HG03060 (cell line): ENCODE measurements around the gene RIBC2.
"Not testable (repeated sequence)": the region's sequence is repeated elsewhere in the genome, so short reads cannot be mapped to it uniquely, and the experiment has no call there.

ENCODE experiments used
- ATAC-seq: cut with Tn5 transposase; IDR thresholded peaks from one replicate; pipeline ENCODE4 v1.9.1; 2021; ENCODE audit warnings: low read depth, moderate number of reproducible peaks; ENCODE audit not compliant: unreplicated experiment

The RIBC2 gene

GRCh38 chr22:45413368-45414211, at the start of gene RIBC2, which contains the start of gene SMC1B:
TSS of gene RIBC2 (plus strand) at chr22:45413693. CDS start at chr22:45413887, 194 bp downstream.
TSS of gene SMC1B (minus strand) at chr22:45413599. CDS start at chr22:45413567, 32 bp downstream.
- ATAC-seq = no peak

DNA sequence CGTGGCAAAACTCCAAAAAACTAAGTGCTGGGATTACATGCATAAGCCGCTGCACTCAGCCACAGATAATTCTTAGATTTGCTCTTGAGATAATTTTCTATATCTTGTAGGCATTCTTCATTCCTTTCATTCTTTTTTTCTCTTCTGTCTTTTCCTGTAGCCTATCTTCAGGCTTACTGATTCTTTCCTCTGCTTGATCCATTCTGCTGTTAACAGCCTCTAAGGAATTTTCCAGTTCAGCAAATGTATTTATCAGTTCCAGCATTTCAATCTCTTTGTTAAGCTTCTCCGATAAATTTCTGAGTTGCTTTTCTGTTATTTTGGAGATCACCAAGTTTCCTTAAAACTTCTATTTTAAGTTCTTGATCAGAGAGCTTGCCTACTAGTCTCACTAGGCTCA, 46.8 kb upstream of the RIBC2 start:
- ATAC-seq = no peak

DNA sequence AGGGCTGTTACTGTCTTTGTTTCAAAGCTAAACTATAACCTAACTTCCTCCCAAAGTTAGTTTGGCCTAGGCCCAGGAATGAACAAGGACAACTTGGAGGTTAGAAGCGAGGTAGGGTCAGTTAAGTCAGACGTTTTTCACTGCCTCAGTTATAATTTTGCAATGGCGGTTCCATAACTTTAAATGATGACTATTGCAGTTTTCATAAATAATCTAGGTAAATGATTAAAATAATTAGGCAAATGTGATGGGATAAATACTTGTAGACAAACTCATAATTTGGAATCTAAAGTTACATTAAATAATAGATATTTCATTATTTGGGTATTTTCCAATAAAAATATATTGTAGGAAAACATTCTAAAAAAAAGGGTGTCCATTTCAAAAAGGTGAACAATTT, 39.9 kb upstream of the RIBC2 start:
- not testable (repeated sequence) for ATAC-seq

- no peak for ATAC-seq
Measured at GRCh38 chr22:45376009-45376408, 37.5 kb upstream of the RIBC2 start.

DNA sequence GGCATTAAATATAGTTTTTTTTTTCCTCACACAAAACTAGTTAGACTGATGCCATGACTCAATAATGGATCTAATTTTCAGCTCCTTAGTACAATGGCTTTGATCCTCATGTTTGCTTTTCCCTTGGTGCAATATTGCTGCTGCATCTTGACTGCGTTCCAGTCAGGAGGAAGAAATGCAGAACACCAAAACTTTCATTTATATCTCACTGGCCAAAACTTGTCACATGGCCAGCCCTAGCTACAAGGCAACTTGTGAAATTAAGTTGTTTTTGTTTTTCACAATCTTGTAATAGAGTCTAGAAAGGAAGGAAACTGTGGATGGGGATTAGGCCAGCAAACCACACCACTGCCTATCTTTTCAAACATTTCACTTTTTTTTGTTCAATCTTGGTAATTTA, 36.8 kb upstream of the RIBC2 start:
- ATAC-seq = no peak

DNA sequence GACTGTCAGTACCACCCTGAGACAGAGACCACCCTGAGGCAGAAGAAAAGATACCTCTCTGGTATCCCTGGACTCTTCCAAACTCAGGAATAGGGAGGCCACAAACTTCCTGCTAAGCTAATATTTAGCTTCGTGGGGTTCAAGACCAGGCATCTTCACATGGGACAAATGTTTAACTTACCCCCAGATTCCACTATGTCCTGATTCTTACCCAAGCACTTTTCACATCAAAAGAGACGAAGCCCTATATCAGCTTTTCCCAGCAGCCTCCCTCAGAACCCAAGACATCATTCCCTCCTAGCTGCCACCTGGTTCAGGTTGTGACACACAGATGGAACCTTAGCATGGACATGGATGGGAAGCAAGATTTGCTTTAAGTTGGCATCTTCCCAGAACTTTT, 32.1 kb upstream of the RIBC2 start:
- ATAC-seq = no peak

DNA sequence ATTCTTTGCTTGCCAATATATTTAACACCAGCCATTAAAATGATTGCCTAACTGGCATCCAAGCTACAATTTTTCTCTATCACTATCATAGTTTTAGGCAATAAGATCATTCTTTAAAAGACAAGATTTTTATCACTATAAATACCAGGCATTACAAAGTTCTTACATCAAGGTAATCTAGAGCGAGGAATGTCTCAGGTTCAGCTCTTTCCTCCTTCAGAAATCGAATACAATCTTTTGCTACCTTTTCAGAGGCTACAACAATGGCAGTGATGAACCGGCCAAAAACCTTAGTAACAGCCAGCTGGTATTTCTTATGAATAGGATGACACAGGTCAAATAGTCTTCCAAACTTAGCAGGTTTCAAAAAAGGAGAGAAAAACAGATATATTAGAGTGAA, 23.9 kb upstream of the RIBC2 start:
- no peak for ATAC-seq

DNA sequence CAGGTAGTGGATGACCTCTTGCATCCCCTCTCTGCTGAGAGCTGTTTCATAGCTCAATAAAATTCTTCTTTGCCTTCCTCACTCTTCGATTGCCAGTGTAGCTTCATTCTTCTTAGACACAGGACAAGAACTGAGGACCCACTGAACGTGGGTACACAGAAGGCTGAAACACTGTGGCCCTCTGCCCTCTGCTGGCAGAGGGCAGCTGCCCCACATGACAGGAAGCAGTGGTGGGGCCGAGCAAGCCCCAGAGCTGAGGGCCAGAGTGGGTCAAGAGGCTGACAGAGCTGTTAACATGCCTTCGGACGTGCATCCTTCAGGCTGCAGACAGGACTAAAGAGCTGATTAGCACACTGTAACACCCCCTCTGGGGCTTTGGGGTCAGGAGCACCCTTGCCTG, 15.7 kb upstream of the RIBC2 start:
- ATAC-seq = no peak

DNA sequence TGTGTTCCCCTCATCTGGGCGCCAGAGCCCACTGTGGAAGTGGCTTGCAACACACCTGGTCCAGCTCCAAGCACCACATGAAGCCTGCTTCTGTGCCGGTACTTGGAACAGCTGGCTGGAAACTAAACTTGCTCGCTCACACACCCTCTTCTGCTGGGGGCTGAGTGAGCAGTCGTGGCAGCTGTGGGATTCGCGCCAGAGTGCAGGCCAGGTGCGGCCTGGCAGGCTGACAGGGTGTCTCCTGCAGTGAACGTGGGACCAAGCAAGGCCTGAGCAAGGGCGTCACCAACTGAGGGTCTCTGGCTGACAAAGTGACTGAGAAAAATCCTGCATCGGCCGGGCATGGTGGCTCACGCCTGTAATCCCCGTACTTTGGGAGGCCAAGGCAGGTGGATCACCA, 15.3 kb upstream of the RIBC2 start:
- ATAC-seq = no peak

GRCh38 chr22:45399712-45400445, 13.6 kb upstream of the RIBC2 start:
- no peak for ATAC-seq

DNA sequence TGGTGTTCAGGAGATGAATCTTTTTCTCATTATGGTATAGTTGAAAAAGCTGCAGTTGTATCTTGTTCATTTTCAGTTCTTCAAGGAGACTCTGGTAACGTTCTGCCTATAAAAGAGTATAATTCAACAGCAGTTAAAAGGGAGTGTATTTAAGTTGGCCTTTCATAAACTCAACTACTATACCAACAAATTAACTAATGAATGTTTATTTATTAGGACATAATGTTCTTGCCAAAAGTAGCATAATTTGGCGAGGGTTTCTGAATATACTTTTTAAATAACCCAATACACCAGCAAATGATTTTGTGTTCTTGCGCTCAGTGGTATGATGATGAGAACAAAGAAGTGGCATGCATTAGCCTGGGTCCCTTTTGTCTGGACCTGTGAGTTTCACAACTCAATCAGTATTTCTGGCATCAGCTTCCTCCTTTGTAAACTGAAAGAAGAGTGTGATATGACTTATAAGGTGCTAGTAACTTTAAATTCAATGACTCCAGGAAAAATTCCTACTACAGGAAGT, 11.0 kb upstream of the RIBC2 start:
- no peak for ATAC-seq

- ATAC-seq = no peak
Measured at GRCh38 chr22:45407793-45408192, 5.7 kb upstream of the RIBC2 start.

DNA sequence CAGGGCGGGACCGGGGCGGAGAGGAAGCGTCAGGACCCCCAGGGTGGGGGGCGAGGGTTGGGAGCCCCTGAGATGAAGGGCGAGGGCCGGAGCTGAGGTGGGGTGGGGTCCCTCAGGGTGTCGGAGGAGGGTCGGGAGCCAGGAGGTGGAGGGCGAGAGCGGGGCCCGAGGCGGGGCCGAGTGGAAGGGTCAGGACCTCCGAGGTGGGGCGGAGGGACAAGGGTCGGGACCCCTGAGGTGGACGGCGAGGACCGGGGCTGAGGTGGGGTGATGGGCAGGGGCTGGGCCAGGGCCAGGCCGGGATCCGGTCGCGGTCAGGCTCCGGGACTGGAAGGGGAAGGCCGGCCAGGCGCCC, 503 bp upstream of the RIBC2 start:
- no peak for ATAC-seq

- no peak for ATAC-seq
Measured at GRCh38 chr22:45418056-45418769, 4.7 kb downstream of the RIBC2 start.

GRCh38 chr22:45418770-45419138, 5.3 kb downstream of the RIBC2 start:
- no peak for ATAC-seq

- ATAC-seq = no peak
Measured at GRCh38 chr22:45420011-45420410, 6.5 kb downstream of the RIBC2 start.

DNA sequence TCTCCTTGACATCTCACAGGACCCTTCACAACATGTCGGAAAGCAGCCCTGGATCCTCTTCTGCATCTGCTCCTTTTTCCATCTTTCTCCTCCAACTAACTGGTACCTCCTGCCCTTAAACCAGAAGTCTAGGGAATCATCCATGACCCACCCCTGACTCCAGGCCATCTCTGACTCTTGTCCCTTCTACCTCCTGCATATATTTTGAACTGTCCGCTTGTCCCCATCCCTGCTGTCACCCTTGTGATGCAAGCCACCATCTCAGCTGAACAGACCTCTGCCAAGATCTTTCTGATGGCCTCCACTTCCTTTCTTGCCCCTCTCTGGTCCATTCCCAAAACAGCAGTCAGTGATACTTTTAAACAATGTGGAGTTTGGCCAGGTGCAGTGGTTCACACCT, 7.0 kb downstream of the RIBC2 start:
- no peak for ATAC-seq

GRCh38 chr22:45421349-45422055, 8.0 kb downstream of the RIBC2 start:
- no peak for ATAC-seq

DNA sequence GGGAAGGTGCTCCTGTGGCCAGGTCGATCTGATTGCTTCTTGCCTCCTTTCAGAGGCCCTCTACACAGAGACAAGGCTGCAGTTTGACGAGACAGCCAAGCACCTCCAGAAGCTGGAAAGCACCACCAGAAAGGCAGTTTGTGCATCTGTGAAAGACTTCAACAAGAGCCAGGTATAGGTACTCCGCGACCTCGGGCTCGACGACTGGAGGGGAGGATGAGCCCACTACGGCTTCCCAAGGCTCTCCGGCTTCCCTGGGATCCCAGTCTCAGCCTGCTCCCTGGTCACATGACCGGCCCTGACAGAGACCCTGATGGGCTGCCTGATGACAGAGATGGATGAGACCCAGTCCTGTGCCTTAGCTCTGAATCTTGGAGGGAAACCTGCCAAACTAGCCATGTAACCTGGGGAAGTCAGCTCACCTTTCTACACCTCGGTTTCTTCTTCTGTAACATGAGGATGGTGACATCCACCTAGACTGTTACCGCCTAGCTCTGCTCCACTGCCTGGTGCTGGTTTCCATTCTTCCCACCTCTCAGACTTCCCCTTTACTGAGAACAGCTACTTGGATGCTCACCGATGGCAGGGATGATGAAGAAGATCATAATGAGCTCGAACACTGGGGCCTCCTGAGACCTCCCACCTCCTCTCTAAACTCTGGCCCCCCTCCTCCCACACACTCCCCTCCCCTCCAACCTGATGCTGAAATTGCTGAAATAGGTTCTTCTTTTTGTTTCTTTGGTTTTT, 8.9 kb downstream of the RIBC2 start:
- no peak for ATAC-seq

DNA sequence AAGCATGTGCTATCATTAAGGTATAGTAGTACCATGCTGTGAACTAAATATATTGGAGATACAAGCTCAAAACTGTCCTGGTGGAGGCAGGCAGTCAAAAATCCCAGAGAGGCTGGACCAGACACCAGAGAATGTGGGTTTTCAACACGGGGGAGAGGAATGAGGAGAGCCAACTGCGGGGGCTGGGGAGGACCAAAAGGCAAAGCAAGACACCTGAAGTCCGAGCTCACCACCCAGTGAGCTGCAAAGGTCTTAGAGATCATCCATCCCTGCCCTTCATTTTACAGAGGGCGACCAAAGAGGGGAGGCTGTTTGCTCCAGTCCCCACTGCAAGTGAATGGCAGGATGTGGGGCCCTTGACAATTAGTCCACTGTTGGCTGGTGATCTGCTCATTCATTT, 10.0 kb downstream of the RIBC2 start:
- no peak for ATAC-seq
